ENCODE results near the gene CUBN.

CUBN gene

DNA sequence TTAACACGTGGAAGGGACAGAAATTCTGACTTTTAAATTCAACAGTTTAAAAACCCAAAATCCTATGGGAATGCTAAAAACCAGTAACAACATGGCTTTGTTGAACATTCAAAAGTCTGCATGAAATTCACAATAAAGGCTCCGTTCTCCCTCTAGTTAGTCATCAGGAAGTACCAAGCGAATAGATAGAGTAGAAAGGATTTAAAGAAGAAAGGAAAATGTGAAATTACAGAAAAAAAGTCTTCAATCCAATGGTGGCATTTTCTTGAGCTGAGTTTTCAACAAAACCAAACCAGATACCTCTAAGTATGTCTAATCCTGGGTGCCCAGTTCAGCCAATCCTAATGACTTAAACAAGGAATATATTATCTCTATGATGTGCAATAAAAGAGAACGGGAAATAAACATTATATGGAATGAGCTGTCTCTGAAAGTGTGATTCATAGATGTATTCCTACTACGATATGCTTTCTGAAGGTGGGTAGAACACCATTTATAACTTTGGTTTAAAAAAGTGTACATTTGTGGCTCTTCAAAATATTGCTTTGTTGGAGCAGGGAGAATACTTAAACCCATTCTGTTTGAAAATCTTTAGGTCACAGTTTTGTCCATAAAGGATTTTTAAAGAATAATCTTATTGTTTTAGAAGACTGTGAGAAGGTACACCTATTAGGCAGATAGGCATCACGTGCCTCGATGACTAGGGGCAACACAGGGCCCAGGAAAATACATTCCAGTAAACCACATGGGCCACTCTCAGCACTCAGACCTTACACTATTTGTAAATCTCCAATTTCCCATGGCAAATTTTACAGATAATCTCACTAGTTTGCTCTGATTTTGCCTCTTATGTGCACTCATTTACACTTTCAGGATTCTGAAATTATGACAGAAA lies 87.7 kb downstream of the CUBN start:
- DNase-seq (ENCODE audit: low read depth): no peak

DNA sequence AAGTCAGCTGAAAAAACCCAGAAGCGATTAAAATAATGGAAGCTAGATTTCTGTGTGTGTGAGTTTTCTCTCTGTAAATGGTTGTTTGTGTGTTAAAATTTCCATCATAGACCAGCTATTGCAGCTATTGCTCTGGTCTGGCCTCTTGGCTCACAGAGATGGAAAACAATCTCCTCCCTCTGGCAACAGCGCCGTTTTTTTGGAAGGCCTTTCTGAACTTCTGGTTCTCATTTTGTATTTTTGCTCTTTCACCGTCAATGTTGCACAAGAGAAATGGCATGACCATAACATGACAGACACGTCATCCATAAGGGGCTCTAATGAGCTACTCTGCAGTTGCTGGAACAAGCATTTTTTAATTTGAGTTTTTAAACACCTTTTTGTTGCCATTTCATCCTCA lies 91.0 kb downstream of the CUBN start:
- DNase-seq (ENCODE audit: low read depth): peak; percentile 95

GRCh38 chr10:17037910-17038309 lies 91.7 kb downstream of the CUBN start:
- no peak for DNase-seq (ENCODE audit: low read depth)

GRCh38 chr10:17035446-17035845 lies 94.2 kb downstream of the CUBN start:
- DNase-seq (ENCODE audit: low read depth): no peak

DNA sequence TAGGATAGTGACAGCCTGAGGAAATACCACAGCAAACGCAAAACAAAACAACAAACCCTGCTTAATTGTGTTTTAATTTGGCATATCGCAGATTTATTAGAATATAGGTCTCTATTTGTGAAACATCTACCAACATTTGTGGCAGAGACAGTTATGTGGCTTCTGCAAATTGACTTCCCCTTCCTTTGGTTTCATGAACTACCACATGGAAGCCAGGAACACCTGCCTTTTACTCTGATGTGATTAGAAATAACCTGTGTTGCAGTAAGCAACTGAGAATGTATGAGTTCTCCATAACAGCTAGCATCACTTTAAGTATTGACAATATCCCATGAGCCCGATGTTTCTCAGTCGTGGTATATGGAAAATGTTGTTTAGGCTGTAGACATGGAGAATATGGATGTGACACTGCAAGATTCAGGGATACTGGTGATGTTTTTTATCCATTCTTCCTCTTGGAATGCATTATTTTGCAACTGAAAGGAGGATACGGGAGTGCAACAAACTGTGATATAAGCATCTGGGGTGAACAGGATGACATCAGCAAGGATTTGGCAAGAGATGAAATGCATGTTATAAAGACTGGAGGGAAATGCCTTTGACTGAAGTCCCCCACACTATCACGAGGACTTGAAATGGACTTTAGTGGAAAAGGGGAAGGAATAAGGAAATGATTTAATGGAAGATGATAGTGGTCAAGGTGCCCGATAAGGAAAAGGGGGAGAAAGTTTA lies 95.9 kb downstream of the CUBN start:
- no peak for DNase-seq (ENCODE audit: low read depth)

DNA sequence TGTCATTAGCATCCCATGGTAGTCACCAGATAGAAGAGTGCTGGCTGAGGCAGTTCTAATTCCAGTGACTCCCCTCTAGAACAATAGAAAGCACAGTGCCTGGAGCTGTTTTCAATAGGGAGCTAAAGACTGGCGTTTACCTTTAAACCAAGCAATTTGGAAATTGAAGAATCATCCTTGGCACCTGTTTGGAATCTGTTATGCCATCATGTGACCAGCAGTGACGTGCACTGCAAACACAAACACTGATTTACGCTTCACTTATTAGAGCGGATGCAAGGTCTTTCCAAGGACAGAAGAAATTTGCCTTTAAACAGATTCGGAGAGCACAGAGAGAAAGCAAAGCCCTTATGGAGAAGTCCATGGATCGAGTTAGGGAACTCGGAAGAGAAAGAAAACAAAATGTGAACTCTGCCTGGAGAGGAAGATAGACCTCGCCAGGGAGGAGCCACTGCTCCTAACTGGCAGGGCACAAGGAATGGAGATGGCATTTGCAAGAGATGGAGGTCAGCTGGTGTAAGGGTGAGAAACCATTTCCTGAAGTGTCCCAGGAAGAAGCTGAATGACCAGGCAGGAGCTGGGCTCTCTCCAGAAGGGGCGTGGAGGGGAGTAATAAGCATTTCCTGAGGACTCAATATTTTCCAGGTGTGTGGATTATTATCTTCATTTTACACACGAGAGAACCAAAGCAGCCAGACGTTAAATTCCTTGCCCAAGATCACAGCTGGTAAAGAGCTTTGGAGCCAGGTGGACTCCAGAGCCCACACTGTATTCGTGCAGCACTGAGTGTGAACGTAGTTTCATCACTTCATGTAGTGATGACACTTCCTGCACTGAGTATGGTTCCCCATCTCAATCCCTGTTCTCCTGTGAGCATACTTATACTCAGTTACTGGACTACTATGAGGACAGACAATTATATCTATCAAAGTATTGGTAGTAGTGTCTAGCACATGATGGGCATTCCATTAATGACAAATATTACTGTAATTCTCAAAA lies 97.7 kb downstream of the CUBN start:
- no peak for DNase-seq (ENCODE audit: low read depth)

- DNase-seq (ENCODE audit: low read depth): peak; percentile 80
These were observed 99.9 kb downstream of the CUBN start for GRCh38 chr10:17029581-17030271.

DNA sequence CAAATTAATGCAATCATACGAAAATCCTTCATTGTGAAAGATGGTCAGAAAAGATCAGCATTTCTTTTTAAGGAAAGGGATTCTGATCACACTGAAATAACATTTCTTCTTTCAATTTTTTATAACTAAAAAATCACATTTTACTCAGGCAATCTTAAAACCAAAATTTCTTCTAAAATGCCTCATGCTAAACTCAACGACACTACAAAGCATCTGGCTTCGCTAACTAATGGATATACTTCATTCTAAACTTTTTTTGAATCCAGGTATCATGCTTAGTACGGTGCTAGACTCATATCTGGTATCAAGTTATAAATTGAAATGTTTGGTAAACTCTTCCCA lies 100.4 kb downstream of the CUBN start:
- DNase-seq (ENCODE audit: low read depth): no peak

GRCh38 chr10:17028798-17029197 lies 100.8 kb downstream of the CUBN start:
- DNase-seq (ENCODE audit: low read depth): no peak

GRCh38 chr10:17026686-17027485 lies 102.7 kb downstream of the CUBN start:
- peak; percentile 77 for DNase-seq (ENCODE audit: low read depth)

DNA sequence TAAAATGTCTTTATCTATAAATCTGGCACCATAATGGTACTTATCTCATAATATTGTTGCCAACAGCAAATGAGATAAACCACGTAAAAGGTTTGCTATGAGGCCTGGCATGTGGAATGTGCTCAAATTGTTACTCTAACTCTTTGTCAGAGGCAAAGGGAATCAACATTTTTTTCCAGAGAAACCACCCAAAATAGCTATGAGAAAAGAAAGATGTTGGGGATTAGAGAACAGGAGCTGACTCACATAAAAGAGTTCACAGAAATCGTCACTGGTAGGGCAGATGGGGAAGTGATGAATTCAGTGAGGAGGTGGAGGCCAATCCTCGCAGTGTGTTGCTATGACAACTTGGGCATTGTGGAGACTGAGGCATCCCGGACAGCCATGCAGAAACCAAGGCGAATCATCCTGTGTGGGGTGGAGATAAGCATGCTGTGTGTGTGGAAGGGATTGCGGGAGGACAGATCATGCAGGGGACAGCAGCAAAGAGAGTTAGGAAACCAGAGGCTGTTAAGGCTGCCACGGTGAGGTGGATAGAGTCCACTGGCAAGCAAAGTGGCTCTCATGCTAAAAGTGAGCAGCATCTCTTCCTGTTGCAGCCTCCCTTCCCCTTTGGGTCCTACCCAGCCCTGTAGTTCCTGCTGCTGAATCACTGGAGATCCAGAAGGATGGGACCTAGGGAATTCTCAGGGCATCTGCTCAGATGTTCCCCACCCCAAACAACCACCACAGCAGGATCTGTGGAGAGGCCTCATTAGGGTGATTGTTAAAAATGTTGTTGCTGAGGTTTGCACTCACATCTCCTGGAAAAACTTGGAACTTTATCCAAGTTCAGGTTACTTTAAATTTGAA lies 103.9 kb downstream of the CUBN start:
- DNase-seq (ENCODE audit: low read depth): peak; percentile 100

- no peak for DNase-seq (ENCODE audit: low read depth)
These were observed 105.2 kb downstream of the CUBN start for GRCh38 chr10:17024461-17024860.

DNA sequence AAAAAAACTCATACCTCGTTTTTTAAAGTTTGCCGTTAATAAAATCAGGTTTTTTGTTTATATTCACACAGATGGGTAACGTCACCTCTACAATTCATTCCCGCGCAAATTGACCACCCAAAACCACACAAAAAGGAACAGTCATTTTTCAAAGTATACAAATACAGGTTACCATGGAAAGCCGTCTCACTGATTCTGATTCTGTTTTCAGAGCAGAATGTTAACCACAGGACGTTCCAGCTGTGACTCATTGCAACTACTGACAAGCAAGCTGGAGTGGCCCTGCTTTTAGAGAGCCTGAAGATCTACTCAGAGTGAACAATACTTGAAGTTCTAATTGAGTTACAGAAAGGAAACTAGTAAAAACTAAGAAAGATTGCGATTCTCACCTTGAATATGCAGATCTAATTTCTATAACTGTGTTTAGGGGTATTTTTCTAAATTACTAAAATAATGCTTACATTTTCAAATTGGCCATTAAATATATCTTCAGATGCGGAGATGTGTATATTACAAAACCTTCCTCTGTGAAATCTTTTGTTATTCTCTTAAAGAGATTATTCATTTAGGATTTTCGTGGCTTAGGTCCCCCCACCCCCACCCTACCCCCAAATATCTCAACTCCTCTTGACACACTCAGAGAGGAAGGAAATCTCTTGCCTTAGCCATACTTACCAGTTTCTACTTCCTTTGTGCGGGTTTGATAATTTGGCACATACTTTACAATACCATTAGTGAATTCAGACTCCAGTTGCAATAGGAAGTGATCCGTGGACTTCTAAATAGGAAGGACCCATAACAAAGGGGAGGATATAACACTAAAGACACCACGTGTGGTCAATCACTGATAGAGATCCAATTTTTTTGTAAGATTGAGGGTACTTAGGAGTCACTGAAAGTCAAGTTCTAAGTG lies 106.0 kb downstream of the CUBN start:
- DNase-seq (ENCODE audit: low read depth): peak; percentile 99

DNA sequence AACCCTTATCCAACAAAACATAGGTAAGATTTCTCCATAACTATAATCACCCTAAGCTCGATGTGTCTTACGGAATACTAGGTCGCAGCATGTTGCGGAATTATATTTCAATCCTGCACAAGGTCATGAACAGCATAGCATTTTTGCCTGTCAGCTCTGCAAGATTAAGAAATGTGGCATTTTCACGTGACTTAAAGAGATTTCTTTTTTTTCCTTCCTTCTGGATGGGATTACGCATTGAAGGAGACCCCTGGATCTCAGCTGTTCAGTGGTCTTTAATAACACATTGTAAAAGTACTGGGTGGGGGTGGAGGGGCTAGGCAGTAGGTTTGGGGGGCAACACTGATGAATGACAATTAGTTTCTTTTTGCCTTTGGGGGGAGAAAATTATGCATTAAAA lies 106.7 kb downstream of the CUBN start:
- no peak for DNase-seq (ENCODE audit: low read depth)

GRCh38 chr10:17022466-17022825 lies 107.2 kb downstream of the CUBN start:
- no peak for DNase-seq (ENCODE audit: low read depth)

- no peak for DNase-seq (ENCODE audit: low read depth)
These were observed 107.8 kb downstream of the CUBN start for GRCh38 chr10:17021656-17022465.

GRCh38 chr10:17019696-17020095 lies 109.9 kb downstream of the CUBN start:
- DNase-seq (ENCODE audit: low read depth): no peak
